ENCODE measurements around the gene BCL11B.

Gene BCL11B

GRCh38 chr14:99147366-99147740 is 124.6 kb downstream of the BCL11B start:
- ChIA-PET POLR2A (no interaction called here), CTCF (no interaction called here)
- no peak for DNase-seq (ENCODE audit: extremely low spot score)

GRCh38 chr14:99146616-99147365 is 125.2 kb downstream of the BCL11B start:
- TF ChIP-seq SP1 (IDR thresholded peaks at IDR 0.05) = no peak
- no peak for DNase-seq (ENCODE audit: extremely low spot score)

More at GRCh38 chr14:99147366-99147740, 124.6 kb downstream of the BCL11B start:
- TF ChIP-seq ELF4 (IDR thresholded peaks at IDR 0.05) (no peak), BHLHE40 (IDR thresholded peaks at IDR 0.05; ENCODE audit: borderline replicate concordance) (no peak), NFRKB (IDR thresholded peaks at IDR 0.05) (no peak), FOXK2 (IDR thresholded peaks at IDR 0.05) (no peak), ZNF384 (IDR thresholded peaks at IDR 0.05) (no peak), LEF1 (IDR thresholded peaks at IDR 0.05; ENCODE audit: borderline replicate concordance) (no peak), CTBP1 (IDR thresholded peaks at IDR 0.05; ENCODE audit: borderline replicate concordance) (no peak), SP1 (IDR thresholded peaks at IDR 0.05) (no peak), HDGF (IDR thresholded peaks at IDR 0.05; ENCODE audit: borderline replicate concordance) (no peak), FOXM1 (IDR thresholded peaks at IDR 0.05; ENCODE audit: borderline replicate concordance) (no peak), ARNT (IDR thresholded peaks at IDR 0.05) (no peak), FOXA1 (IDR thresholded peaks at IDR 0.05) (no peak), PKNOX1 (IDR thresholded peaks at IDR 0.05) (no peak), L3MBTL2 (conservative IDR thresholded peaks at IDR 0.05) (no peak)

GRCh38 chr14:99145307-99145706 is 126.7 kb downstream of the BCL11B start:
- ChIA-PET POLR2A (no interaction called here), CTCF (no interaction called here)
- no peak for TF ChIP-seq ELF4 (IDR thresholded peaks at IDR 0.05)
- no peak for TF ChIP-seq FOXM1 (IDR thresholded peaks at IDR 0.05; ENCODE audit: borderline replicate concordance)
- no peak for TF ChIP-seq BHLHE40 (IDR thresholded peaks at IDR 0.05; ENCODE audit: borderline replicate concordance)
- no peak for TF ChIP-seq TARDBP (IDR thresholded peaks at IDR 0.05)
- no peak for TF ChIP-seq ARNT (IDR thresholded peaks at IDR 0.05)
- TF ChIP-seq ZNF384 (IDR thresholded peaks at IDR 0.05) = no peak
- no peak for TF ChIP-seq SP1 (IDR thresholded peaks at IDR 0.05)
- TF ChIP-seq SUZ12 (IDR thresholded peaks at IDR 0.05) = no peak
- no peak for TF ChIP-seq FOXA1 (IDR thresholded peaks at IDR 0.05)
- TF ChIP-seq LEF1 (IDR thresholded peaks at IDR 0.05; ENCODE audit: borderline replicate concordance) = no peak
- no peak for TF ChIP-seq FOXK2 (IDR thresholded peaks at IDR 0.05)
- TF ChIP-seq PKNOX1 (IDR thresholded peaks at IDR 0.05) = no peak
- DNase-seq (ENCODE audit: extremely low spot score) = no peak

More at GRCh38 chr14:99146616-99147365, 125.2 kb downstream of the BCL11B start:
- ChIA-PET POLR2A (no interaction called here), CTCF (no interaction called here)

- TF ChIP-seq SUZ12 (IDR thresholded peaks at IDR 0.05) (no peak), L3MBTL2 (conservative IDR thresholded peaks at IDR 0.05) (no peak), FOXK2 (IDR thresholded peaks at IDR 0.05) (no peak), NFRKB (IDR thresholded peaks at IDR 0.05) (no peak), HDGF (IDR thresholded peaks at IDR 0.05; ENCODE audit: borderline replicate concordance) (no peak), SP1 (IDR thresholded peaks at IDR 0.05) (no peak), ARNT (IDR thresholded peaks at IDR 0.05) (no peak), ELF4 (IDR thresholded peaks at IDR 0.05) (no peak), ZNF384 (IDR thresholded peaks at IDR 0.05) (no peak), TARDBP (IDR thresholded peaks at IDR 0.05) (no peak), CTBP1 (IDR thresholded peaks at IDR 0.05; ENCODE audit: borderline replicate concordance) (no peak), FOXM1 (IDR thresholded peaks at IDR 0.05; ENCODE audit: borderline replicate concordance) (no peak), LEF1 (IDR thresholded peaks at IDR 0.05; ENCODE audit: borderline replicate concordance) (no peak)
- ChIA-PET POLR2A (no interaction called here), CTCF (no interaction called here)
- no peak for DNase-seq (ENCODE audit: extremely low spot score)
Observed at GRCh38 chr14:99143793-99144192, 128.2 kb downstream of the BCL11B start.

GRCh38 chr14:99143126-99143525 is 128.9 kb downstream of the BCL11B start:
- no peak for DNase-seq (ENCODE audit: extremely low spot score)
- TF ChIP-seq NFRKB (IDR thresholded peaks at IDR 0.05) (no peak), HDGF (IDR thresholded peaks at IDR 0.05; ENCODE audit: borderline replicate concordance) (no peak), L3MBTL2 (conservative IDR thresholded peaks at IDR 0.05) (no peak), ZNF384 (IDR thresholded peaks at IDR 0.05) (no peak), CTBP1 (IDR thresholded peaks at IDR 0.05; ENCODE audit: borderline replicate concordance) (no peak), FOXM1 (IDR thresholded peaks at IDR 0.05; ENCODE audit: borderline replicate concordance) (no peak), TARDBP (IDR thresholded peaks at IDR 0.05) (no peak), LEF1 (IDR thresholded peaks at IDR 0.05; ENCODE audit: borderline replicate concordance) (no peak), SP1 (IDR thresholded peaks at IDR 0.05) (no peak), SUZ12 (IDR thresholded peaks at IDR 0.05) (no peak), ARNT (IDR thresholded peaks at IDR 0.05) (no peak)
- POLR2A ChIA-PET = interaction anchor here (0.6 kb wide), 1 partner anchor 1004 kb away, joined by 3 read pairs; no protein-coding TSS in a partner anchor
- CTCF ChIA-PET = interaction anchor here (0.6 kb wide), 1 partner anchor 53 kb away, joined by 3 read pairs; no protein-coding TSS in a partner anchor

GRCh38 chr14:99141236-99141635 is 130.8 kb downstream of the BCL11B start:
- ChIA-PET CTCF (no interaction called here), POLR2A (no interaction called here)
- TF ChIP-seq ARNT (IDR thresholded peaks at IDR 0.05) = no peak
- no peak for TF ChIP-seq TARDBP (IDR thresholded peaks at IDR 0.05)
- DNase-seq (ENCODE audit: extremely low spot score) = no peak

All from HEK293T (cell line).